HEK293 (cell line): ENCODE data around the gene COPZ1.

Experiments used
- CTCF ChIA-PET: fragments of 350-600 bp; formaldehyde crosslinking; extraction: SDS; loops from one replicate; lab custom pipeline; 2021; ENCODE audit warnings: antibody characterized with exemption; lab: Yijun Ruan, JAX
- POLR2A ChIA-PET: fragments of 300-600 bp; formaldehyde crosslinking; extraction: SDS; loops from one replicate; lab custom pipeline; 2020; ENCODE audit warnings: antibody characterized with exemption, inconsistent platforms; lab: Yijun Ruan, JAX
- H3K27ac ChIP-seq: fragments of 200-500 bp; sonication (Bioruptor generic); 2 replicates; pipeline ENCODE4 v1.5.1; 2014; ENCODE audit warnings: low read depth, low read length, control low read depth, inconsistent platforms; ENCODE audit errors: extremely low read depth
- H3K36me3 ChIP-seq, 2 experiments: fragments of 200-500 bp in 1 of 2; sonication (Bioruptor generic) in 1 of 2; 1 replicate in 1 of 2; 2 replicates in 1 of 2; pipeline ENCODE4 v1.5.1; 2014 to 2017; ENCODE audit warnings: inconsistent platforms in 2 of 2, low read length in 2 of 2; ENCODE audit not compliant: control insufficient read depth in 2 of 2, insufficient read depth in 1 of 2
- H3K4me1 ChIP-seq: fragments of 200-500 bp; sonication (Bioruptor generic); 2 replicates; pipeline ENCODE4 v1.5.1; 2014; ENCODE audit warnings: mild to moderate bottlenecking, low read length, inconsistent platforms; ENCODE audit not compliant: control insufficient read depth, insufficient read depth
- H3K4me3 ChIP-seq: 2 replicates; pipeline ENCODE4 v1.5.1; 2011; ENCODE audit warnings: low read depth, mild to moderate bottlenecking, control low read depth, low read length, moderate library complexity
- H3K9me3 ChIP-seq: fragments of 200-500 bp; sonication (Bioruptor generic); 2 replicates; pipeline ENCODE4 v1.5.1; 2014; ENCODE audit warnings: low read depth, low read length, inconsistent platforms; ENCODE audit not compliant: control insufficient read depth, insufficient read depth
- HOXD13 ChIP-seq: sonication (generic); formaldehyde crosslinking; IDR thresholded peaks from 2 replicates; pipeline ENCODE4 v1.8.0; 2022; ENCODE audit warnings: missing genetic modification reagents, borderline replicate concordance
- IKZF3 ChIP-seq: fragments of 450-650 bp; IDR thresholded peaks from 2 replicates; pipeline ENCODE4 v1.5.0; 2018; ENCODE audit warnings: missing biosample characterization, mild to moderate bottlenecking, missing genetic modification characterization, moderate library complexity
- KLF7 ChIP-seq: fragments of 450-650 bp; formaldehyde crosslinking; IDR thresholded peaks from 2 replicates; pipeline ENCODE4 v1.5.1; 2016; ENCODE audit warnings: missing biosample characterization, missing genetic modification characterization, borderline replicate concordance
- OSR2 ChIP-seq: fragments of 450-650 bp; formaldehyde crosslinking; IDR thresholded peaks from 2 replicates; pipeline ENCODE4 v1.5.1; 2016; ENCODE audit warnings: missing biosample characterization, missing genetic modification characterization
- RBAK ChIP-seq: fragments of 450-650 bp; formaldehyde crosslinking; IDR thresholded peaks from 2 replicates; pipeline ENCODE4 v1.5.1; 2016; ENCODE audit warnings: missing biosample characterization, missing genetic modification characterization
- REST ChIP-seq: fragments of 450-650 bp; formaldehyde crosslinking; IDR thresholded peaks from 2 replicates; pipeline ENCODE4 v1.5.1; 2016; ENCODE audit warnings: missing biosample characterization, missing genetic modification characterization
- TCF7L2 ChIP-seq: IDR thresholded peaks from 2 replicates; pipeline ENCODE4 v1.6.1; 2011; ENCODE audit warnings: low read depth, mild to moderate bottlenecking, inconsistent platforms, low read length, moderate library complexity, borderline replicate concordance
- ZBTB17 ChIP-seq: fragments of 450-650 bp; formaldehyde crosslinking; IDR thresholded peaks from 2 replicates; pipeline ENCODE4 v1.5.1; 2016; ENCODE audit warnings: missing biosample characterization, missing genetic modification characterization
- ZBTB26 ChIP-seq: fragments of 450-650 bp; formaldehyde crosslinking; optimal IDR thresholded peaks from 2 replicates; pipeline ENCODE3; 2016; ENCODE audit warnings: missing biosample characterization, mild to moderate bottlenecking, missing genetic modification characterization
- ZBTB8A ChIP-seq: fragments of 450-650 bp; formaldehyde crosslinking; IDR thresholded peaks from 2 replicates; pipeline ENCODE4 v1.5.1; 2016; ENCODE audit warnings: missing biosample characterization, missing genetic modification characterization
- ZNF214 ChIP-seq: fragments of 450-650 bp; formaldehyde crosslinking; IDR thresholded peaks from 2 replicates; pipeline ENCODE4 v1.5.1; 2017; ENCODE audit warnings: missing biosample characterization, mild to moderate bottlenecking, missing genetic modification characterization, borderline replicate concordance
- ZNF280C ChIP-seq: fragments of 450-650 bp; formaldehyde crosslinking; IDR thresholded peaks from 2 replicates; pipeline ENCODE4 v1.5.1; 2016; ENCODE audit warnings: missing biosample characterization, missing genetic modification characterization
- ZNF302 ChIP-seq: fragments of 450-650 bp; formaldehyde crosslinking; IDR thresholded peaks from 2 replicates; pipeline ENCODE4 v1.5.1; 2016; ENCODE audit warnings: missing biosample characterization, missing genetic modification characterization, low read depth
- ZNF324 ChIP-seq: fragments of 450-650 bp; formaldehyde crosslinking; IDR thresholded peaks from 2 replicates; pipeline ENCODE4 v1.5.1; 2016; ENCODE audit warnings: missing biosample characterization, missing genetic modification characterization
- ZNF341 ChIP-seq: fragments of 450-650 bp; formaldehyde crosslinking; IDR thresholded peaks from 2 replicates; pipeline ENCODE4; 2016; ENCODE audit warnings: low read depth, missing biosample characterization, missing genetic modification characterization
- ZNF394 ChIP-seq: fragments of 450-650 bp; formaldehyde crosslinking; IDR thresholded peaks from 2 replicates; pipeline ENCODE4 v1.5.1; 2016; ENCODE audit warnings: missing biosample characterization, missing genetic modification characterization, mild to moderate bottlenecking, moderate library complexity, borderline replicate concordance
- ZNF514 ChIP-seq: fragments of 450-650 bp; formaldehyde crosslinking; IDR thresholded peaks from 2 replicates; pipeline ENCODE4 v1.5.1; 2016; ENCODE audit warnings: missing biosample characterization, missing genetic modification characterization
- ZNF521 ChIP-seq: fragments of 450-650 bp; formaldehyde crosslinking; IDR thresholded peaks from 2 replicates; pipeline ENCODE4 v1.5.1; 2017; ENCODE audit warnings: missing biosample characterization, mild to moderate bottlenecking, missing genetic modification characterization
- ZNF544 ChIP-seq: fragments of 450-650 bp; formaldehyde crosslinking; IDR thresholded peaks from 2 replicates; pipeline ENCODE4 v1.5.0; 2017; ENCODE audit warnings: missing biosample characterization, missing genetic modification characterization
- ZNF645 ChIP-seq: fragments of 450-650 bp; formaldehyde crosslinking; IDR thresholded peaks from 2 replicates; pipeline ENCODE4; 2016; ENCODE audit warnings: missing biosample characterization, missing genetic modification characterization

COPZ1 gene

GRCh38 chr12:54277823-54278276 lies 47.1 kb upstream of the COPZ1 start:
- ChIA-PET CTCF (interaction anchor here (0.7 to 1.4 kb wide), 4 partner anchors 14 to 102 kb away, joined by 3 read pairs; no protein-coding TSS in a partner anchor), POLR2A (interaction anchor here (4.5 kb wide), 1 partner anchor 18 kb away, joined by 113 read pairs; no protein-coding TSS in a partner anchor)
- TF ChIP-seq KLF7 (tag by site-specific recombination) (no peak), HOXD13 (CRISPR knock-in tag) (no peak), RBAK (no peak), ZNF544 (tag by site-specific recombination) (no peak), OSR2 (tag by site-specific recombination) (peak; percentile 69), ZBTB8A (no peak), ZNF214 (tag by site-specific recombination) (no peak), ZNF394 (tag by site-specific recombination) (peak; percentile 84), TCF7L2 (no peak), ZNF514 (tag by site-specific recombination) (no peak), ZNF280C (no peak), REST (no peak), IKZF3 (tag by site-specific recombination) (no peak)
- Histone ChIP-seq H3K9me3 (no peaks in the 10 kb centered on the region), H3K36me3 (peaks cover 13 to 45% of the 10 kb centered on the region in 2 experiments; a peak in 2 of 3 replicates), H3K4me3 (peak overlapping the region; percentile 63), H3K27ac (0 out of 2 replicates have a peak overlapping the region, but pooled peaks have one; percentile 94), H3K4me1 (peaks cover 11% of the 10 kb centered on the region)

GRCh38 chr12:54279227-54279631 lies 45.7 kb upstream of the COPZ1 start:
- Histone ChIP-seq H3K9me3 (no peaks in the 10 kb centered on the region), H3K27ac (peak overlapping the region; percentile 94), H3K36me3 (peaks cover 18 to 50% of the 10 kb centered on the region in 2 experiments), H3K4me1 (peaks cover 7% of the 10 kb centered on the region), H3K4me3 (peak overlapping the region; percentile 63)
- ChIA-PET POLR2A (interaction anchor here (0.7 to 4.5 kb wide), 27 partner anchors 9 to 271 kb away, joined by 3 to 113 read pairs (median 11); partner anchors contain the start of genes COPZ1, HOXC8 and NFE2), CTCF (interaction anchor here (1.0 to 2.8 kb wide), 7 partner anchors 19 to 100 kb away, joined by 3 to 19 read pairs (median 5); no protein-coding TSS in a partner anchor)
- TF ChIP-seq ZNF324 (tag by site-specific recombination) (no peak), ZNF341 (tag by site-specific recombination) (no peak; the same call in 1 of the 2 replicates), ZNF302 (tag by site-specific recombination) (no peak), ZBTB17 (no peak), ZBTB26 (peak; percentile 37), ZNF280C (no peak), ZNF521 (no peak), ZNF645 (0 out of 2 replicates have a peak, but pooled peaks have one; percentile 22)
